Neutrophil (primary cell): ENCODE data around the gene SPATA19.

Source experiments
- H3K27ac ChIP-seq: fragments of 200-600 bp; sonication (generic); 2 replicates; pipeline ENCODE4 v1.5.1; 2016; ENCODE audit warnings: mild to moderate bottlenecking, moderate library complexity
- H3K27me3 ChIP-seq: fragments of 200-600 bp; sonication (generic); 2 replicates; pipeline ENCODE4 v1.6.0; 2016; ENCODE audit warnings: mild to moderate bottlenecking
- H3K36me3 ChIP-seq: fragments of 200-600 bp; sonication (generic); 2 replicates; pipeline ENCODE4 v1.5.1; 2017
- H3K4me1 ChIP-seq, 2 experiments: fragments of 200-600 bp in 1 of 2; sonication (generic) in 1 of 2; 1 replicate in 1 of 2; 2 replicates in 1 of 2; pipeline versions ENCODE4 v1.5.1 to v1.6.1; 2013 to 2016; ENCODE audit warnings: low read depth in 1 of 2, low read length in 1 of 2, mild to moderate bottlenecking in 1 of 2, moderate library complexity in 1 of 2; ENCODE audit not compliant: control insufficient read depth in 1 of 2, insufficient read depth in 1 of 2
- H3K4me3 ChIP-seq, 2 experiments: fragments of 200-600 bp in 1 of 2; sonication (generic) in 1 of 2; 1 replicate in 1 of 2; 2 replicates in 1 of 2; pipeline ENCODE4 v1.5.1; 2013 to 2016; ENCODE audit warnings: low read depth in 1 of 2, low read length in 1 of 2, mild to moderate bottlenecking in 1 of 2, moderate library complexity in 1 of 2
- H3K9me3 ChIP-seq: fragments of 200-600 bp; sonication (generic); 2 replicates; pipeline ENCODE4 v1.5.1; 2016
- TF ChIP-seq, protein P1 (sequence below): fragments of 200-600 bp; sonication (generic); IDR thresholded peaks from 2 replicates; pipeline ENCODE4 v1.5.1; 2016; ENCODE audit warnings: antibody characterized with exemption

Gene SPATA19

DNA sequence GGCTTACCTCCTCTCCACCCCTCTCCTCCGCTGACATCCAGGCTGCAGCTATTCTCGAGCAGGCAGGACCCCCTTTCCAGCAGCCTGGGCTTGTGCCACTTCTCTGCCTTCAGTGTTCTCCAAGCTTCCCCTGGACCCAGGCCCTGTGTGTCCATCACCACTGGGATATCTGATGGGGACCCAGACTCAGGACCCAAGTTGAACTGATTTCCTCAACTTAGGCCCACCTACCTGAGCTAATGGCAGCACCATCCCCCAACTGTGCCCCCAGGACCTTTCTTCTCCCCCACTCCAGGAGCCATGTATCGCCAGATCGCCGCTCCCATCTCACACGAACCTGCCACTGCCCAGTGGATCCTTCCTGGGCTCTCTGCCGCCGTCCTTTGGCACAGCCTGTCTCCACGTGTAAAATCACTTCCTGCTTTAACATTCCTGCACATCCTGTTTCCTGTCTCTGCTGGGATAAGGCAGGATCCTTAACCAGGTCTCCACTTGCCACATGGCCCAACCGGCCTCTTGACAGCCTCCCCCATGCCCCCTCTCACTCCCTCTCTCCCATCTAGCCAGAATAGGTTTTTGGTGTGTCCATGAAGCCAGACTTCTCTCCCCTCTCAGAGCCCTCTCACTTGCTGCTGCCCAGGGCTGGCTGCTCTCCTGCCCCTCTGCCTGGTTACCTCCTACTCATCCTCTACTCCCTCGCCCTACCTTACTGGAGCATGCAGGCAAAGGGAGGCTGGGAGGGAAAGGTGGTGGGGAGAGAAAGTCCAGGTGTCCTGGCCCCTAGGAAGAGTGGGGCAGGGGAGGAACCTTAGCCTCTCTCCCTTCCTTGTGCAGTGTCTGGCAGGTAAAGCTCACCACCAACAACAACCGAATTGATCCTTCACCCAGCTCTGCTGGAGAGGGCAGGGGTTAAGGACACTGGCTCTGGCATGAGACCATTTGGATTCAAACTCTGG, 9.4 kb downstream of the SPATA19 start:
- no peaks in the 10 kb centered on the region for H3K9me3 ChIP-seq
- no peak overlapping the region for H3K27ac ChIP-seq
- TF ChIP-seq, protein P1, sequence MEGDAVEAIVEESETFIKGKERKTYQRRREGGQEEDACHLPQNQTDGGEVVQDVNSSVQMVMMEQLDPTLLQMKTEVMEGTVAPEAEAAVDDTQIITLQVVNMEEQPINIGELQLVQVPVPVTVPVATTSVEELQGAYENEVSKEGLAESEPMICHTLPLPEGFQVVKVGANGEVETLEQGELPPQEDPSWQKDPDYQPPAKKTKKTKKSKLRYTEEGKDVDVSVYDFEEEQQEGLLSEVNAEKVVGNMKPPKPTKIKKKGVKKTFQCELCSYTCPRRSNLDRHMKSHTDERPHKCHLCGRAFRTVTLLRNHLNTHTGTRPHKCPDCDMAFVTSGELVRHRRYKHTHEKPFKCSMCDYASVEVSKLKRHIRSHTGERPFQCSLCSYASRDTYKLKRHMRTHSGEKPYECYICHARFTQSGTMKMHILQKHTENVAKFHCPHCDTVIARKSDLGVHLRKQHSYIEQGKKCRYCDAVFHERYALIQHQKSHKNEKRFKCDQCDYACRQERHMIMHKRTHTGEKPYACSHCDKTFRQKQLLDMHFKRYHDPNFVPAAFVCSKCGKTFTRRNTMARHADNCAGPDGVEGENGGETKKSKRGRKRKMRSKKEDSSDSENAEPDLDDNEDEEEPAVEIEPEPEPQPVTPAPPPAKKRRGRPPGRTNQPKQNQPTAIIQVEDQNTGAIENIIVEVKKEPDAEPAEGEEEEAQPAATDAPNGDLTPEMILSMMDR: no peak
- no peaks in the 10 kb centered on the region for H3K36me3 ChIP-seq
- H3K27me3 ChIP-seq: peaks cover 24% of the 10 kb centered on the region
- H3K4me3 ChIP-seq: no peak overlapping the region
- H3K4me1 ChIP-seq: no peaks in the 10 kb centered on the region

DNA sequence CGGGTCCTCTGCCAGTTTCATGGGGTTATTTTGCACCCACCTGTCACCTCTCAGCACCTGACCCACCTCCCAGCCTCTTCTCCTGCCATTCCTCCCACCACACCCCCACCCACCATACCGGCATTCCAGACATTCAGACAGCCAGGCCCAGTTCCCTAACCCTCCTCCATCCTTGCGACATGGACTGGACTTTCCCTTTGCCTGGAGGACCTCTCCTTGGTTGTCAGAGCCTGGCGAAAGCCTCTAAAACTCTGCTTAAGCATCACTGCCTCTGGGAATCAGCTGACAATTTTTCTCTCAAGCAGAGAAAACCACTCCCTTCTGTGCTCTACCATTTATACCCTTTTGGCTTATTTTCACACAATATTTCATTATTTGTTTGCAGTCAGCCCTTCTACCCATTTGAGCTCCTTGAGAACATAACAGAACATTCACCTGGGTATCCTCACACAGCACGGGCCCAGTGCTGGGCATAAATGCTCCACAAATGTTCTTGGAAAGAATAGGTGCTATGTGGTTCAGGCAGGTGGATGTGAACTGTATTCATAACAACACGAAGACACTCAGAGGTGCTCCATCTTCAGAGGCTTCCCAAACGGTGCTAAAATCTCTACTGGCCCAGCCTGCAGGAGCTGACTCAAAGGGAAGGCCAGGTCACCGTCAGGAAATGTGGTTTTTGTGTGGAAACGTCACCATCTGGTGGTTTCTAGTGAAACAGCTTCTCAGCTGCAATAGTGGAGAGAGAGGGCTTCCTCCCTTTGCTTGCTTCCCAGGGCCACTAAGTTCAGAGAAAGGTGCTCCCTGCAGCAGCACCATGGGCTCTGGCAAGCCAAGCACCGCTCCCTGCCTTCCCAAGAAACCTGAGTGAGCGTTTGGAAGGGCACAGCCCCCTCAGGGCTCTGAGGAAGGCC, 10.4 kb downstream of the SPATA19 start:
- H3K36me3 ChIP-seq: no peaks in the 10 kb centered on the region
- H3K4me3 ChIP-seq: no peak overlapping the region
- H3K27me3 ChIP-seq: peaks cover 24% of the 10 kb centered on the region
- TF ChIP-seq, protein P1: no peak
- no peak overlapping the region for H3K27ac ChIP-seq
- H3K9me3 ChIP-seq: no peaks in the 10 kb centered on the region
- H3K4me1 ChIP-seq: no peaks in the 10 kb centered on the region

DNA sequence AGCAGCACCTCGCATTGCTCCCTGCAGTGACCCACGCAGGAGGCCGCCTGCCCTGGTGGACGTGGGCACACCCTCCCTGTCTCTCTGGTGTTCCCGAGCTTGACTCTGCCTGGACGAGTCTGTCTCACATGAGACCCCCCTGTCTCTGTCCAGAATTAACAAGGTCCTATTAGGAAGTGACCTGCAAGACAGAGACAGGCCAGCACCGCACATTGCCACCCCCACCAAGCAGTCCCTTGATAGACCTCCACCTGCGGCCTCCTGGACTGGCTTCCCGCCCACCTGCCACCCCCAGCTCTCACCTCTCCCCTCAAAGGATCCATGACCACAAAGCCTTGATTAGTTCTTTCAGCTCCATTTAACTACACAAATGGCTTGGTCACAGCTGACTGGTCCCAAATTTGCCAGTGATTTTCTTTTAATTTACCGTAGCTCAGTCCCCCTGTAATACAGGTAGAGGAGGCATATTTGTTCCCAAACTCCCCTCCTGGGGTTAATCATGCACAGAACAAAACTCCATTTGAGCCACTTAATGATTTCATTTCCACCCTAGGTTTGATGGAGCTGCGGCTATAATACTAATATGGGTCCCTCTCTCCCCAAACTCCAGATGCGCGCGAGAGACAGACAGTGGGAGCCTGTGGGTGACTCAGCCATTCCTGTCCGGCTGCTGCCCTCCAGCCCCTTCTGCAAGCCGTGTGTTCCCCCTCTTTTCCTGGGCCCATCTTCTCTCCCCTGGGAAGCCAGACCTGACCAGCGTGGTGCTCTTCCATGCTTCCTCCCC, 11.2 kb downstream of the SPATA19 start:
- H3K9me3 ChIP-seq: no peaks in the 10 kb centered on the region
- TF ChIP-seq, protein P1: no peak
- no peak overlapping the region for H3K27ac ChIP-seq
- H3K4me1 ChIP-seq: no peaks in the 10 kb centered on the region
- H3K27me3 ChIP-seq: peaks cover 24% of the 10 kb centered on the region
- H3K36me3 ChIP-seq: no peaks in the 10 kb centered on the region
- H3K4me3 ChIP-seq: no peak overlapping the region

DNA sequence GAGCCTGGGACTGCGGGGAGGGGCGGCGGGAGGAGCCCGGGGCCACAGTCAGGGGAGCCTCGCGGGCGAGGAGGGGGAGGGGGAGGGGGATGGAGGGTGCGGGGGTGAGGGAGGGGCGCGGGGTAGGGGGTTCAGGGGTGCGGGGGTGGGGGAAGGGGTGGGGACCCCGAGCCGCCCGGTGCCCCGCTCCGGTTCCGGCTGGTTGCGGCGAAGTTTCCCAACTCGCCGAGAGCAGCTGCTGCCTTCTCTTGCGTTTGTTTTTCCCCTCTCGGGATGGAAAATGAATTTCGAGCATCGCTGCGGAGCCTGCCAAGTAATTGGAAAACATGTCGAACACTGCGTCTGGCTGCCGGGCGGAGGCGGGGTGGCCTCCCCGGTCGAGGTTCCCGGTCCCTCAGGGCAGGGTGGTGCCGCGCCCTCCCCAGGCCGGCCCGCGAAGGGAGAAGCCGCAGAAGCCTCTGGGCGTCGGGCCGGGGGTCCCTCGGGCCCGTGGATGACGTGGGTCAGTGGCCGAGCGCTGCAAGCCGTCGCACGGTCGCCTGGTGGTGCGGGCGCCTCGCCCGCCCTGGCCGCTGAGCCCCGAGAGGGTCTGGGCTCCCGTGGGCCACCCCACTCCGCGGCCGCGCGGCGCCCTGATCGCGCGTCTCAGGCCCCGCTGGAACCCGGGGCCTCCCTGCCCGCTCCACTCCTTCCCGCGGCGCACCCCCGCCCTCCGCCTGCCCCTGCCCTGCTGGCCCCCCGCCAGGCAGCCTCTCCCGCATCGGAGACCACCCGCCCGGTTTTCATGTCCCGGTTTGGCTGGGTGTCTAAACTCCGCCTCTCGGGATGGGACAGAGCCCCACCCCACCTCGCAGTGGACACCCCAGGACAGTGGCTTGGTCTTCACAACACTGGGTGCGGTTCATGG, 12.1 kb downstream of the SPATA19 start:
- no peaks in the 10 kb centered on the region for H3K36me3 ChIP-seq
- no peaks in the 10 kb centered on the region for H3K9me3 ChIP-seq
- no peaks in the 10 kb centered on the region for H3K4me1 ChIP-seq
- TF ChIP-seq, protein P1: no peak
- no peak overlapping the region for H3K4me3 ChIP-seq
- H3K27me3 ChIP-seq: peaks cover 24% of the 10 kb centered on the region
- H3K27ac ChIP-seq: no peak overlapping the region
